Endothelial cell of umbilical vein (primary cell): Measurements from ENCODE around the gene FHOD3. TPM values are rescaled to one million over a fixed set of nuclear protein-coding genes. Genes with fewer than 3 reads are reported as not detected.

ENCODE experiments used
- BruUV-seq: library from RNA; stranded (reverse); fragments of 400-500 nt; replicated peaks from 2 replicates; lab custom pipeline; 2021; lab: Mats Ljungman, UMichigan
- CTCF ChIA-PET: fragments of 300-600, 350-600 bp; sonication (Branson Sonifier 250); formaldehyde crosslinking; loops from one replicate; lab custom pipeline; 2021; ENCODE audit warnings: antibody characterized with exemption, inconsistent platforms; lab: Charles Lee
- POLR2A ChIA-PET: fragments of 300-600, 350-600 bp; sonication (Branson Sonifier 250); formaldehyde crosslinking; loops from one replicate; lab custom pipeline; 2021; ENCODE audit warnings: antibody characterized with exemption, inconsistent platforms; lab: Charles Lee
- DNase-seq: peaks from one replicate; pipeline ENCODE4 v3.0.0-alpha.2; 2011; ENCODE audit warnings: low read depth, low spot score
- FAIRE-seq: peaks from 2 replicates; lab custom pipeline; 2011; peaks lifted over from hg19 to GRCh38; lab: Jason Lieb, UNC
- H2AFZ ChIP-seq: 2 replicates; pipeline ENCODE4 v1.6.0; 2012; ENCODE audit warnings: low read depth, low read length, control low read depth, inconsistent platforms
- H3K27ac ChIP-seq: 2 replicates; pipeline ENCODE4 v1.5.1; 2011; ENCODE audit warnings: low read depth, mild to moderate bottlenecking, control low read depth, low read length, moderate library complexity; ENCODE audit not compliant: insufficient read depth
- H3K27me3 ChIP-seq, 2 experiments: 2 replicates each; pipeline versions ENCODE4 v1.6.0 to v1.6.1; 2011; ENCODE audit warnings: low read length in 2 of 2, mixed read lengths in 1 of 2; ENCODE audit not compliant: control insufficient read depth in 2 of 2, insufficient read depth in 2 of 2
- H3K36me3 ChIP-seq, 2 experiments: 2 replicates in 1 of 2; 3 replicates in 1 of 2; pipeline ENCODE4 v1.5.1; 2011; ENCODE audit warnings: low read length in 2 of 2, mild to moderate bottlenecking in 1 of 2, moderate library complexity in 1 of 2; ENCODE audit not compliant: control insufficient read depth in 2 of 2, insufficient read depth in 2 of 2; ENCODE audit errors: extremely low read depth in 1 of 2
- H3K4me1 ChIP-seq: 3 replicates; pipeline ENCODE4 v1.5.1; 2011; ENCODE audit warnings: mild to moderate bottlenecking, low read length; ENCODE audit not compliant: control insufficient read depth, insufficient read depth; ENCODE audit errors: extremely low read depth
- H3K4me2 ChIP-seq: 2 replicates; pipeline ENCODE4 v1.6.1; 2011; ENCODE audit warnings: low read length, control low read depth, mixed read lengths; ENCODE audit not compliant: insufficient read depth
- H3K4me3 ChIP-seq, 3 experiments: fragments of 200-600 bp in 1 of 3; sonication (generic), shearing (Covaris generic) in 1 of 3; replicated peaks in 1 of 3; 2 replicates each; pipeline ENCODE4 v1.5.1; 2011 to 2016; ENCODE audit warnings: control low read depth in 3 of 3, low read length in 3 of 3, mild to moderate bottlenecking in 2 of 3, inconsistent platforms in 1 of 3, low read depth in 1 of 3, moderate library complexity in 1 of 3; ENCODE audit not compliant: insufficient read depth in 1 of 3
- H3K79me2 ChIP-seq: 2 replicates; pipeline ENCODE4 v1.6.0; 2012; ENCODE audit warnings: low read length, inconsistent platforms; ENCODE audit not compliant: control insufficient read depth, insufficient read depth
- H3K9ac ChIP-seq: replicated peaks from 2 replicates; pipeline ENCODE3; 2011; ENCODE audit warnings: low read length, control low read depth; ENCODE audit not compliant: insufficient read depth; ENCODE audit errors: extremely low read depth
- H3K9me1 ChIP-seq: replicated peaks from 3 replicates; pipeline ENCODE4 v1.6.0; 2011; ENCODE audit warnings: mild to moderate bottlenecking, low read length; ENCODE audit not compliant: control insufficient read depth, insufficient read depth; ENCODE audit errors: extremely low read depth
- H3K9me3 ChIP-seq: replicated peaks from 2 replicates; pipeline ENCODE4 v1.5.1; 2012; ENCODE audit warnings: low read length, inconsistent platforms; ENCODE audit not compliant: control insufficient read depth, insufficient read depth
- H4K20me1 ChIP-seq: replicated peaks from 2 replicates; pipeline ENCODE3; 2011; ENCODE audit warnings: mild to moderate bottlenecking, low read length; ENCODE audit not compliant: control insufficient read depth, insufficient read depth; ENCODE audit errors: extremely low read depth
- EZH2 ChIP-seq: IDR thresholded peaks from 2 replicates; pipeline ENCODE4 v1.6.1; 2012; ENCODE audit warnings: borderline replicate concordance, low read depth, mild to moderate bottlenecking, moderate library complexity, low read length, inconsistent platforms; ENCODE audit not compliant: severe bottlenecking
- FOS ChIP-seq: IDR thresholded peaks from 2 replicates; pipeline ENCODE4 v1.6.1; 2011; ENCODE audit warnings: mild to moderate bottlenecking, low read length, moderate library complexity, borderline replicate concordance; ENCODE audit not compliant: insufficient read depth
- GATA2 ChIP-seq: IDR thresholded peaks from 2 replicates; pipeline ENCODE4 v1.7.0; 2011; ENCODE audit warnings: low read depth, mild to moderate bottlenecking, moderate library complexity, mixed read lengths, low read length; ENCODE audit not compliant: insufficient read length, insufficient read depth
- JUN ChIP-seq: IDR thresholded peaks from 2 replicates; pipeline ENCODE4 v1.6.1; 2011; ENCODE audit warnings: borderline replicate concordance, low read depth; ENCODE audit not compliant: insufficient read length, insufficient read depth
- MYC ChIP-seq: IDR thresholded peaks from one replicate; pipeline ENCODE4 v1.6.1; 2011; ENCODE audit warnings: mild to moderate bottlenecking, low read depth, low read length
- POLR2A ChIP-seq: IDR thresholded peaks from 2 replicates; pipeline ENCODE4 v1.6.1; 2012; ENCODE audit warnings: low read depth, mild to moderate bottlenecking, control low read depth, low read length
- POLR2AphosphoS5 ChIP-seq: IDR thresholded peaks from 2 replicates; pipeline ENCODE4 v1.6.1; 2012; ENCODE audit warnings: low read depth, mild to moderate bottlenecking, control low read depth, low read length, moderate library complexity; ENCODE audit not compliant: insufficient read depth
- dilution Hi-C: fragments of 300-500 bp; cut with MboI; formaldehyde crosslinking; loops from one replicate; pipeline ENCODE4 v1.15.0; 2019; ENCODE audit warnings: low sequenced_read_pairs; ENCODE audit not compliant: extremely low pct_ligation_motif_present
- intact Hi-C: fragments of 100-400 bp; cut with micrococcal nuclease; formaldehyde crosslinking; loops from one replicate; pipeline ENCODE4 v1.10.0; 2022
- polyA plus RNA-seq, 4 experiments: library from polyadenylated mRNA; depleted of rRNA in 3 of 4; stranded (reverse) in 3 of 4; unstranded in 1 of 4; fragments of >200 nt; gene quantifications; 2 replicates each; pipeline versions ENCODE4 v1.2.1 to v1.2.3, GENCODE V29; 2011 to 2012; ENCODE audit warnings: missing spikeins in 1 of 4
- total RNA-seq: library from RNA; stranded (reverse); gene quantifications from 2 replicates; pipeline ENCODE4 v1.2.3, GENCODE V29; 2021
- TF ChIP-seq, protein P1 (sequence below): IDR thresholded peaks from 2 replicates; pipeline ENCODE4 v1.6.1; 2011; ENCODE audit not compliant: insufficient read depth, insufficient read length
- TF ChIP-seq, protein P2 (sequence below), 2 donors: IDR thresholded peaks; 1 replicate in 1 of 2; 2 replicates in 1 of 2; pipeline ENCODE4 v1.5.1; 2011; ENCODE audit warnings: low read length in 2 of 2, mild to moderate bottlenecking in 2 of 2, moderate library complexity in 2 of 2, control low read depth in 1 of 2, inconsistent platforms in 1 of 2, low read depth in 1 of 2; ENCODE audit not compliant: insufficient read depth in 1 of 2; ENCODE audit errors: extremely low read depth in 1 of 2

The FHOD3 gene
- total and polyA plus RNA-seq, 2 donors (not counting 3 experiments of a cell fraction or from before 2014, with no cell fraction given): 0.06 to 1.5 TPM

DNA sequence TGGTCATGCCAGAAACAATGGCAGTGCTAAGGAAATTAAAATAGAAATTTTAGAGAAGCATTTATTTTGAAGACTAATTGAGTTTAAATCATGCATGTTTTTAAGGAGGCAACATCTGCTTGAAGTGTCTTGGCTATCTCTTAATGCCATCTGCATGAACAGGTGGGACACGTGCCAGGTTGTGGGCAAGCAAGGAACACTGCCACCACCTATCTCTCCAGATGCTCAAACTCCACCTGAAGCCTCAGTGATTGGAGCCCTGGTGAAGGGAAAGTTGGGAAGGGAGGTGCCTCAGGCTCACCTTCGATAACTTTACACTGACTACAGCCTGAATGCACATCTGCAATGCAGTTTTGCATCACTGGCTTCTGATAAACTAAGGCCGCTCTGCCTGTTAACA is 439.8 kb downstream of the FHOD3 start:
- Histone ChIP-seq H3K9me3 (no peaks in the 10 kb centered on the region), H3K36me3 (no peaks in the 10 kb centered on the region), H3K4me3 (no peak overlapping the region), H3K4me1 (no peaks in the 10 kb centered on the region), H3K4me2 (no peak overlapping the region), H3K9ac (no peak overlapping the region), H3K79me2 (no peaks in the 10 kb centered on the region), H3K27me3 (no peaks in the 10 kb centered on the region), H2AFZ (no peak overlapping the region), H3K27ac (no peak overlapping the region), H4K20me1 (no peaks in the 10 kb centered on the region), H3K9me1 (no peaks in the 10 kb centered on the region)
- TF ChIP-seq POLR2AphosphoS5 (no peak), EZH2 (no peak), FOS (no peak), JUN (no peak), GATA2 (no peak), POLR2A (no peak), MYC (no peak)
- TF ChIP-seq, protein P1, sequence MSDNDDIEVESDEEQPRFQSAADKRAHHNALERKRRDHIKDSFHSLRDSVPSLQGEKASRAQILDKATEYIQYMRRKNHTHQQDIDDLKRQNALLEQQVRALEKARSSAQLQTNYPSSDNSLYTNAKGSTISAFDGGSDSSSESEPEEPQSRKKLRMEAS: no peak
- TF ChIP-seq, protein P2, sequence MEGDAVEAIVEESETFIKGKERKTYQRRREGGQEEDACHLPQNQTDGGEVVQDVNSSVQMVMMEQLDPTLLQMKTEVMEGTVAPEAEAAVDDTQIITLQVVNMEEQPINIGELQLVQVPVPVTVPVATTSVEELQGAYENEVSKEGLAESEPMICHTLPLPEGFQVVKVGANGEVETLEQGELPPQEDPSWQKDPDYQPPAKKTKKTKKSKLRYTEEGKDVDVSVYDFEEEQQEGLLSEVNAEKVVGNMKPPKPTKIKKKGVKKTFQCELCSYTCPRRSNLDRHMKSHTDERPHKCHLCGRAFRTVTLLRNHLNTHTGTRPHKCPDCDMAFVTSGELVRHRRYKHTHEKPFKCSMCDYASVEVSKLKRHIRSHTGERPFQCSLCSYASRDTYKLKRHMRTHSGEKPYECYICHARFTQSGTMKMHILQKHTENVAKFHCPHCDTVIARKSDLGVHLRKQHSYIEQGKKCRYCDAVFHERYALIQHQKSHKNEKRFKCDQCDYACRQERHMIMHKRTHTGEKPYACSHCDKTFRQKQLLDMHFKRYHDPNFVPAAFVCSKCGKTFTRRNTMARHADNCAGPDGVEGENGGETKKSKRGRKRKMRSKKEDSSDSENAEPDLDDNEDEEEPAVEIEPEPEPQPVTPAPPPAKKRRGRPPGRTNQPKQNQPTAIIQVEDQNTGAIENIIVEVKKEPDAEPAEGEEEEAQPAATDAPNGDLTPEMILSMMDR (IDR thresholded peaks at IDR 0.05; ENCODE audit: extremely low read depth in 1 of 2, insufficient read depth in 1 of 2, low read depth in 1 of 2, low read length in 2 of 2): no peak
- dilution Hi-C loops: no loop called here
- ChIA-PET POLR2A (no interaction called here), CTCF (no interaction called here)
- DNase-seq: no peak
- no peak for FAIRE-seq
- intact Hi-C loops: no loop called here
- no TSS peak for BruUV-seq
